ENCODE measurements around the gene IL1B. TPM values are rescaled to one million over a fixed set of nuclear protein-coding genes. Genes with fewer than 3 reads are reported as not detected.

IL1B gene
- total and polyA plus RNA-seq, 5 donors from 2014 or later = 1.3 TPM; not detected in 4

DNA sequence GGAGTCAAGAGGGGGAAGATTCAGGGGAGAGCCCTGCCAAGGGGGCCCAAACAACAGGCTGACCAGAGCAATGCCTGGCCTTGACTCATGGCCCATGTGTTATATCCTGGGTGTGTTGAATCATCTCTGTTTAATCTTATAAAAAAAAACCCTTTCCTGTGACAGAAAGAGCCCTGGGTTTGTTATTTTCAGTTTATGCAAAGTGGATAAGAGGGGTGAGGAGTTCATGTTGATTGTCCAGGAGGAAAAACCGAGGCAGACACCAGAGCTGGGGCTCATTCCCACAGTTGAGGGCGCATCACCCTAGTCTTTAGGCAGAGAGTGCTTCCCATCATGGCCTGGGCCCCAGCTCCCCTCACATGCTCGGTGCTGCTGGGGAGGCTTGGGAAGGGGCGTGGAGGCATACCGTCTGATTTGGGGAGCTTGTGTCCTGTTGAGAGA, 43.5 kb upstream of the IL1B start:
- no peaks in the 10 kb centered on the region for H3K27me3 ChIP-seq (ENCODE audit: control insufficient read depth, insufficient read depth, low read length)
- H3K9me3 Mint-ChIP-seq = no peaks in the 10 kb centered on the region
- H3K27me3 Mint-ChIP-seq = peaks cover 4% of the 10 kb centered on the region
- DNase-seq (peak in 1 of 3 donors; percentile 17), ATAC-seq (ENCODE audit: low read depth in 2 of 2) (peak in 1 of 2 donors; percentile 9)
- H3K27ac Mint-ChIP-seq = no peak overlapping the region
- H3K4me3 Mint-ChIP-seq = no peak overlapping the region
- peaks cover 5 to 17% (median 7%) of the 10 kb centered on the region in 4 donors for H3K4me1 Mint-ChIP-seq
- no peaks in the 10 kb centered on the region for H3K36me3 Mint-ChIP-seq
- H3K4me1 ChIP-seq (ENCODE audit: control insufficient read depth, insufficient read depth, low read length, poor library complexity, severe bottlenecking) = peaks cover 12% of the 10 kb centered on the region
- no peaks in the 10 kb centered on the region for H3K9me3 ChIP-seq (ENCODE audit: control insufficient read depth in 2 of 2, low read length in 2 of 2)
- H3K36me3 ChIP-seq (ENCODE audit: control insufficient read depth, insufficient read depth, low read length) = no peaks in the 10 kb centered on the region
- no peak overlapping the region for H3K27ac ChIP-seq (ENCODE audit: insufficient read depth, low read length, poor library complexity, severe bottlenecking)
- no peak overlapping the region for H3K4me3 ChIP-seq (ENCODE audit: low read depth, low read length)

- H3K4me1 ChIP-seq (ENCODE audit: control insufficient read depth, insufficient read depth, low read length, poor library complexity, severe bottlenecking) = peaks cover 7% of the 10 kb centered on the region
- H3K36me3 ChIP-seq (ENCODE audit: control insufficient read depth, insufficient read depth, low read length) = no peaks in the 10 kb centered on the region
- Mint-ChIP-seq H3K4me1 (peaks cover 0 to 12% (median 2%) of the 10 kb centered on the region in 4 donors), H3K4me3 (no peak overlapping the region), H3K27me3 (peaks cover 4% of the 10 kb centered on the region), H3K9me3 (no peaks in the 10 kb centered on the region), H3K36me3 (no peaks in the 10 kb centered on the region), H3K27ac (no peak overlapping the region)
- no peak for ATAC-seq (ENCODE audit: low read depth in 2 of 2)
- no peaks in the 10 kb centered on the region for H3K27me3 ChIP-seq (ENCODE audit: control insufficient read depth, insufficient read depth, low read length)
- no peak overlapping the region for H3K4me3 ChIP-seq (ENCODE audit: low read depth, low read length)
- H3K27ac ChIP-seq (ENCODE audit: insufficient read depth, low read length, poor library complexity, severe bottlenecking) = no peak overlapping the region
- no peak for DNase-seq
- no peaks in the 10 kb centered on the region for H3K9me3 ChIP-seq (ENCODE audit: control insufficient read depth in 2 of 2, low read length in 2 of 2)
These were observed 43.0 kb upstream of the IL1B start for GRCh38 chr2:112879491-112880041.

- Histone ChIP-seq H3K27ac (ENCODE audit: insufficient read depth, low read length, poor library complexity, severe bottlenecking) (no peak overlapping the region), H3K4me1 (ENCODE audit: control insufficient read depth, insufficient read depth, low read length, poor library complexity, severe bottlenecking) (peaks cover 7% of the 10 kb centered on the region), H3K9me3 (ENCODE audit: control insufficient read depth in 2 of 2, low read length in 2 of 2) (no peaks in the 10 kb centered on the region), H3K27me3 (ENCODE audit: control insufficient read depth, insufficient read depth, low read length) (peaks cover 4% of the 10 kb centered on the region), H3K4me3 (ENCODE audit: low read depth, low read length) (no peak overlapping the region), H3K36me3 (ENCODE audit: control insufficient read depth, insufficient read depth, low read length) (no peaks in the 10 kb centered on the region)
- Mint-ChIP-seq H3K27ac (no peak overlapping the region), H3K4me3 (no peak overlapping the region), H3K27me3 (peaks cover 10% of the 10 kb centered on the region), H3K36me3 (no peaks in the 10 kb centered on the region), H3K4me1 (peaks cover 0 to 12% (median 0%) of the 10 kb centered on the region in 4 donors), H3K9me3 (peaks cover 0 to 4% (median 0%) of the 10 kb centered on the region in 7 donors)
- ATAC-seq (ENCODE audit: low read depth in 2 of 2) = no peak
- no peak for DNase-seq
These were observed 40.8 kb upstream of the IL1B start for GRCh38 chr2:112877423-112877822.

DNA sequence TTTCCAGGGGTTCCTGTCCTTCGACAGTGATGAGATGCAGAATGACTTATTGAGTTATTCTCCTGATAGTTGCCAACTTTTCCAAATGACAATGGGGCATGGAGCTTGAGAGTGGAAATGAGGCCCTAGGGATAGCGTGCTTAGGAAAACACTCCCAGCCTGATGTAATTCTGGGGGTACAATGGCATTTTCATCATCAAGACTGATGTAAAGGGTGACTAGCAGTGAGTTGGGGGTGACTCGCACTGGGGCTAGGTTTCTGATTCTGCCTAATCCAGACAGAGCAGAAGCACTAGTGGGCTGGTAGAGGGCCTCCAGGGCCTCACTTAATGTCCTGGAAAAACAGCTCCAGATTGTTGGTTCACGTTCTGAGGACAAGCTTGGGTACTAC, 40.4 kb upstream of the IL1B start:
- DNase-seq (no peak), ATAC-seq (ENCODE audit: low read depth in 2 of 2) (no peak)
- Histone ChIP-seq H3K9me3 (ENCODE audit: control insufficient read depth in 2 of 2, low read length in 2 of 2) (no peaks in the 10 kb centered on the region), H3K27me3 (ENCODE audit: control insufficient read depth, insufficient read depth, low read length) (peaks cover 9% of the 10 kb centered on the region), H3K36me3 (ENCODE audit: control insufficient read depth, insufficient read depth, low read length) (no peaks in the 10 kb centered on the region), H3K27ac (ENCODE audit: insufficient read depth, low read length, poor library complexity, severe bottlenecking) (no peak overlapping the region), H3K4me3 (ENCODE audit: low read depth, low read length) (no peak overlapping the region), H3K4me1 (ENCODE audit: control insufficient read depth, insufficient read depth, low read length, poor library complexity, severe bottlenecking) (peaks cover 7% of the 10 kb centered on the region)
- H3K27me3 Mint-ChIP-seq = peaks cover 14% of the 10 kb centered on the region
- peak overlapping the region in 1 of 3 donors; percentile 6 for H3K27ac Mint-ChIP-seq
- peaks cover 0 to 12% (median 0%) of the 10 kb centered on the region in 4 donors for H3K4me1 Mint-ChIP-seq
- no peak overlapping the region for H3K4me3 Mint-ChIP-seq
- peaks cover 0 to 7% (median 0%) of the 10 kb centered on the region in 7 donors for H3K9me3 Mint-ChIP-seq
- no peaks in the 10 kb centered on the region for H3K36me3 Mint-ChIP-seq

DNA sequence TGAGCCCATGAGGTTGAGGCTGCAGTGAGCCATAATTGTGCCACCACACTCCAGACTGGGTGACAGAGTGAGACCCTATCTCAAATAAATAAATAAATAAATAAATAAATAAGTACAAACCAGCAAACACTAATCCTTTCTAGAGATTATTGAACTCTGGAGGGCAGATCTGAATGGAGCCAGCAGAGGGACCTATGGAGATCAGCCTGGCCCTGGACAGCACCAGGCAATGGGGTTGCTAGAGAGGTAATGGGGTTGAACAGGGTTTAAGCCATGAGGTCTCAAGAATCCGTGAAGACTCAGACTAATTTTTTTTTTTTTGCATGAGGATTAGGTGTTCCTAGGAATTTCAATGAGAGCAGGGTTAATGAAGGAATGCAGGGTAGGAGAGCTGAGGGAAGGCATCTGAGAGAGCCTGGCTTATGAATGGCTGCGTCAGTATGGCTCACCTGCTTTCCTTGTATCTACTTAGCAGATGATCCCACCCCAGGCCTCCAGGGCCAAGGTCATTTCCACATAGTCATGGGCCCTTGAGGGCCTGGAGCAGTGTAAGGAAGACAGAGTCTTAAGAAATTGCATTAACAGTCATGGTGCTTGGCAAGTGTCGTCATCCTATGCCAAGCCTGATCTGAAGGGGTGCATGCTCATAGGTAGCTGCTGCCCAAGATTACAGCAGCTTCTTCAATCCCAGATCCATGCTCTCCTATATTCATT, 39.8 kb upstream of the IL1B start:
- no peaks in the 10 kb centered on the region for H3K36me3 ChIP-seq (ENCODE audit: control insufficient read depth, insufficient read depth, low read length)
- H3K27ac ChIP-seq (ENCODE audit: insufficient read depth, low read length, poor library complexity, severe bottlenecking) = no peak overlapping the region
- no peaks in the 10 kb centered on the region for H3K36me3 Mint-ChIP-seq
- no peak for DNase-seq
- H3K9me3 Mint-ChIP-seq = peaks cover 0 to 7% (median 0%) of the 10 kb centered on the region in 7 donors
- H3K4me1 ChIP-seq (ENCODE audit: control insufficient read depth, insufficient read depth, low read length, poor library complexity, severe bottlenecking) = peaks cover 7% of the 10 kb centered on the region
- H3K4me1 Mint-ChIP-seq = peaks cover 0 to 12% (median 0%) of the 10 kb centered on the region in 4 donors
- H3K9me3 ChIP-seq (ENCODE audit: control insufficient read depth in 2 of 2, low read length in 2 of 2) = no peaks in the 10 kb centered on the region
- ATAC-seq (ENCODE audit: low read depth in 2 of 2) = no peak
- peaks cover 14% of the 10 kb centered on the region for H3K27me3 ChIP-seq (ENCODE audit: control insufficient read depth, insufficient read depth, low read length)
- H3K27me3 Mint-ChIP-seq = peaks cover 16% of the 10 kb centered on the region
- no peak overlapping the region for H3K4me3 Mint-ChIP-seq
- H3K4me3 ChIP-seq (ENCODE audit: low read depth, low read length) = no peak overlapping the region
- peak overlapping the region in 1 of 3 donors; percentile 6 for H3K27ac Mint-ChIP-seq

GRCh38 chr2:112870841-112871835, 34.6 kb upstream of the IL1B start:
- Mint-ChIP-seq H3K36me3 (no peaks in the 10 kb centered on the region), H3K4me3 (no peak overlapping the region), H3K27ac (peak overlapping the region in 1 of 3 donors; percentile 2), H3K27me3 (peaks cover 40% of the 10 kb centered on the region), H3K9me3 (peaks cover 0 to 7% (median 2%) of the 10 kb centered on the region in 7 donors), H3K4me1 (peaks cover 3 to 6% (median 5%) of the 10 kb centered on the region in 4 donors)
- H3K27me3 ChIP-seq (ENCODE audit: control insufficient read depth, insufficient read depth, low read length) = peaks cover 22% of the 10 kb centered on the region
- no peak overlapping the region for H3K4me3 ChIP-seq (ENCODE audit: low read depth, low read length)
- ATAC-seq (ENCODE audit: low read depth in 2 of 2) (no peak), DNase-seq (no peak)
- no peaks in the 10 kb centered on the region for H3K9me3 ChIP-seq (ENCODE audit: control insufficient read depth in 2 of 2, low read length in 2 of 2)
- no peak overlapping the region for H3K27ac ChIP-seq (ENCODE audit: insufficient read depth, low read length, poor library complexity, severe bottlenecking)
- no peaks in the 10 kb centered on the region for H3K4me1 ChIP-seq (ENCODE audit: control insufficient read depth, insufficient read depth, low read length, poor library complexity, severe bottlenecking)
- no peaks in the 10 kb centered on the region for H3K36me3 ChIP-seq (ENCODE audit: control insufficient read depth, insufficient read depth, low read length)

DNA sequence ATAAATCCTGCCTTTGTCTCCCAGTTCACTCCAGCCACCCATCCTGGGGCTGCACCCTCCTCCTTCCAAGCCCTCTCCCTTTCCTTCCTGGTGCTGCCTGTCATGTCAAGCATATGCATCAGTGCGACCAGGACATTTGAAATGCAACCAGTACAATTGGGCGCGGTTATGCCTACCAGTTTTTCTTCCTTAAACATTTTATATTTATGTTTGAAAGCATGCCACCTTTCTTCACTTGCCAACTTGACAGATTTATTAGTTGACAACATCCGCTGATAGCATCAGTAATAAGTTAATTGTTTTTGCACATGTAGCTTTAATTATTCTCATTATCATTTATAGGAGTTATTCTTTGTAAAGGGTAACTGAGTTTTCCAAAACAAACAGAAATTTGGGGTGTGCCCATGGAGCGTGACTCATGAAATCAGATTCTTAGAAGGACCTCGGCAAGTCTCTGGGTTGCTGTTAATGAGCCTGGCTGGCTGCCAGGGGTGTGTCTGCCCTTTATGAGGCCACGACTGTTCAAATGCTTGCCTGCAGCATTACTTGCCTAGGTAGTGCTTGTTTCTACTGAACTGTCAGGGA, 32.8 kb upstream of the IL1B start:
- ATAC-seq (ENCODE audit: low read depth in 2 of 2) = peak in 1 of 2 donors; percentile 69
- Mint-ChIP-seq H3K27ac (no peak overlapping the region), H3K4me3 (no peak overlapping the region), H3K27me3 (peaks cover 39% of the 10 kb centered on the region), H3K36me3 (no peaks in the 10 kb centered on the region), H3K9me3 (peaks cover 0 to 7% (median 2%) of the 10 kb centered on the region in 7 donors), H3K4me1 (peaks cover 3 to 6% (median 5%) of the 10 kb centered on the region in 4 donors)
- H3K27me3 ChIP-seq (ENCODE audit: control insufficient read depth, insufficient read depth, low read length) = peaks cover 22% of the 10 kb centered on the region
- H3K9me3 ChIP-seq (ENCODE audit: control insufficient read depth in 2 of 2, low read length in 2 of 2) = no peaks in the 10 kb centered on the region
- no peak overlapping the region for H3K4me3 ChIP-seq (ENCODE audit: low read depth, low read length)
- H3K4me1 ChIP-seq (ENCODE audit: control insufficient read depth, insufficient read depth, low read length, poor library complexity, severe bottlenecking) = no peaks in the 10 kb centered on the region
- peak in 1 of 3 donors; percentile 67 for DNase-seq
- no peak overlapping the region for H3K27ac ChIP-seq (ENCODE audit: insufficient read depth, low read length, poor library complexity, severe bottlenecking)
- no peaks in the 10 kb centered on the region for H3K36me3 ChIP-seq (ENCODE audit: control insufficient read depth, insufficient read depth, low read length)
